ENCODE data around the gene AIG1.

AIG1 gene

DNA sequence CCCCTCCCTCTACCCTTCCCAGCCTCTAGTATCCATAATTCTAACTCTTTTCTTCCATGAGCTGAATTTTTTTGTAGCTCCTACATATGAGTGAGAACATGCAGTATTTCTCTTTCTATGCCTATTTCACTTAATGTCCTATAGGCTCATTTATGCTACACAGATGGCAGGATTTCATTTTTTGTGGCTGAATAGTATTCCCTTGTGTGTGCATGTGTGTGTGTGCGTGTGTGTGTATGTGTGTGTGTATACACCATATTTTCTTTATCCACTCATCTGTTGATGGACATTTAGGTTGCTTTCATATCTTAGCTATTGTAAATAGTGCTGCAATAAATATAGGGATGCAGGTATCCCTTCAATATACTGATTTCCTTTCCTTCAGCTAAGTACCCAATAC is 288.8 kb downstream of the AIG1 start:
- no peak for DNase-seq (ENCODE audit: low spot score)
- in situ Hi-C loops (cut with MboI; ENCODE audit: low pct_unique_long_range_greater_than_20kb, low sequenced_read_pairs, unreplicated experiment), result no loop called here
- no peak for TF ChIP-seq CTCF (IDR thresholded peaks at IDR 0.05; ENCODE audit: extremely low read depth, insufficient read depth, missing control alignments)

DNA sequence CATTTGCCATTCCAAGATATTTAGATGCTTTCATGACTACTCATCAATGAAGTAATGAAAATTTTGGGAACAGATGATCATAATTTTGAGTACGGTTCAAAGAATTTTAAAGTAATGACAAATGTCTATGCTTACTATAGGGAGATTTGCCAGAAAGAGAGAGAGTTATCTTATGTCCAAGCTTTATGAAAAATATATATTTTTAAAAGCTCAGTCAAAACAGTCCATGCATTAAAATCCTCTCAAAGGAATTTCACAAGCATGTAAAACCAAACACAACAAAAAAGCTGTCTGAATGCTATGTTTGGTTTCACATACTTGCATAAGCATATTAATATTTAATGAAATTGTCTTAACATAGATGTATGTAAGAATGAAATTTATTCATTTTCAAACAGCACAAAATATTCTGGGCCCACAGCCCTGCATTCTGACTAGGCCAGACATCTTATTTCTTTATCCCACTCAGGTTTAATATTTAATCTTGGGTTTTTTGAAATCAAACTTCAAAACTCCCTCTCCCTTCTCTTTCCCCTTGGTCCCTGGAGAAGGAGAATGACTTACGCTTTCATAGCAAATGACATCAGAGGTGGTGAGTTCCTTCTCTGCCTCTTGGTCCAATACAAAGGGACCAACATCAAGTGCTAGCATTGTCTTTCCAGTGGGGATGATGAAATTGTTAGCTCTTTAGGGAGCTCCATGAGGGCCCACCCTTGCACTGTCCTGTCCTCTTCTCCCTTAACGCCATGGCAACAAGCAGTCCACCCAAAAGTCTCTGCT is 295.6 kb downstream of the AIG1 start:
- no peak for TF ChIP-seq CTCF (IDR thresholded peaks at IDR 0.05; ENCODE audit: extremely low read depth, insufficient read depth, missing control alignments)
- no peak for DNase-seq (ENCODE audit: low spot score)
- in situ Hi-C loops (cut with MboI; ENCODE audit: low pct_unique_long_range_greater_than_20kb, low sequenced_read_pairs, unreplicated experiment), result no loop called here

DNA sequence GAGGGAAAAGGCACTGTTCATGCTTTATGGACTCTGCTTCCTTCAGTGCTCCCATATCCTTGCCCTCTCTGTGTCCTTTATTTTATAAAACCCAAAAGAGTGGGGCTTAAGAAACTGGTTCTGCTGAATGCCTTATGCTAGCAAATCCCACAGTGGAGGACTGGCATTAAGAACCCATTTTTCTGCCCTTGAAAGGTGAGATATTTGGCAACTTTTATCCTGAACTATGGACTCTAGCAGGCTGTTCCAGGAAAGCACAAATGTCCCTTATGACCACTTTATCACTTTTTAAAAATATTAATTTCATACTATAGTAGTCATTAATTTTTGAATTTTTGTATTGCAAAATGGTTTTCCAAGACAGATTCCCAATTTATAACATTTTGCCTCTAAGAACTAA is 296.5 kb downstream of the AIG1 start:
- no peak for DNase-seq (ENCODE audit: low spot score)
- TF ChIP-seq CTCF (IDR thresholded peaks at IDR 0.05; ENCODE audit: extremely low read depth, insufficient read depth, missing control alignments), result no peak
- in situ Hi-C loops (cut with MboI; ENCODE audit: low pct_unique_long_range_greater_than_20kb, low sequenced_read_pairs, unreplicated experiment), result no loop called here

- TF ChIP-seq CTCF (IDR thresholded peaks at IDR 0.05; ENCODE audit: extremely low read depth, insufficient read depth, missing control alignments), result no peak
- DNase-seq (ENCODE audit: low spot score), result no peak
- in situ Hi-C loops (cut with MboI; ENCODE audit: low pct_unique_long_range_greater_than_20kb, low sequenced_read_pairs, unreplicated experiment), result no loop called here
Observed at GRCh38 chr6:143357561-143358255, 297.0 kb downstream of the AIG1 start.

DNA sequence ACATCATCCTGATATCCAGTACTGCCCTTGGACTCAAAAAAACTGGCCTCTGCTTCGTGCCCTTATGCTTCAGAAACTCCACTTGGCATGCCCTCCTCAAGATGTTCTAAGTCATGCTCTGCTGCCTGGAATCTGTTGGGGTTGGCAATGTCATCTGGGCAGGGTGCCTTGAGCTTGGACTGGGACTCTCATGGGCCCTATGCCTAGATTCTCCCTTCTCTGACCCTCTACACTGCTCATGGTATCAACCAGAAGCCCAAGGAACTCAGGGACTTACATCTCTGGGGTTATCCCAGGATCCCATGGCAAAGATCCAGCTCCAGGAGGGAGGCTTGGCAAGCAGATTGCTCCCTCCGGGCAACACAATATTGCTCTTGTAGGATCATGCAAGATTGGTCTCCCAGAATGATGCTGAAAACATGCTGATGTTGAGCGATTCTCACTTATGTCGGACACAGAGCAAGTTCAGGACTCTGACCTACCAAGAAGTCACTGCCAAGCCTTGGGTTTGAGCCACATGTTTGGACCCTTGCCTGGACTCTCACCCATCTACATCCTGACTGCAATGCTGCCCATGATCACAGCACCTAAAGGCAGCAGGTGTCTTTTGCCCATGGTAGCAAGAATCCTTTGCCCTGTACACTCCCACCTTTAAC is 301.0 kb downstream of the AIG1 start:
- in situ Hi-C loops (cut with MboI; ENCODE audit: low pct_unique_long_range_greater_than_20kb, low sequenced_read_pairs, unreplicated experiment), result no loop called here
- no peak for DNase-seq (ENCODE audit: low spot score)
- no peak for TF ChIP-seq CTCF (IDR thresholded peaks at IDR 0.05; ENCODE audit: extremely low read depth, insufficient read depth, missing control alignments)

- in situ Hi-C loops (cut with MboI; ENCODE audit: low pct_unique_long_range_greater_than_20kb, low sequenced_read_pairs, unreplicated experiment), result no loop called here
- DNase-seq (ENCODE audit: low spot score), result no peak
- TF ChIP-seq CTCF (IDR thresholded peaks at IDR 0.05; ENCODE audit: extremely low read depth, insufficient read depth, missing control alignments), result no peak
Observed at GRCh38 chr6:143362192-143362558, 301.5 kb downstream of the AIG1 start.
